ENCODE data around the gene MAGI1.

Gene MAGI1

DNA sequence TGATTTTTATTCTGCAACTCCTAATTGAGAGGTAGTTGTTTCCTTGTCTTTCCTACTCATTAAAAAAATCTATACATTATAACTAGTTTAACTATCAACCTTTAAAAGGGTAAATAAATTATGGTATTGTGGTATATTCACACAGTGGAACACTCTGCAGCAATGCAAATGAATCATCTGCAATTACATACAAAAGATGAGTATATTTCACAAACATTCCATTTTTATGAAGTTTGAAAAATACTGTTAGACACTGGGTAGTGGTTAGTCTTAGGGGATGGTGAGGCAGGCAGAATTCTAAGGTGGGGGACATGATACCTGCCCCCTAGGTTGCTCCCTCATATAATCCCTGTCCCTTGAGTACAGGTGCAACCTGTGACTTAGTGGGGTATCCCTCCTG is 44.0 kb upstream of the MAGI1 start:
- H3F3A ChIP-seq (ENCODE audit: insufficient read depth), result no peaks in the 10 kb centered on the region
- H3K27me3 ChIP-seq (ENCODE audit: low read length), result no peaks in the 10 kb centered on the region
- H3K79me2 ChIP-seq (ENCODE audit: insufficient read depth, low read length), result no peaks in the 10 kb centered on the region
- H2AFZ ChIP-seq (ENCODE audit: low read depth, low read length, severe bottlenecking), result no peak overlapping the region
- no peaks in the 10 kb centered on the region for H3K9me3 ChIP-seq (ENCODE audit: insufficient read depth, low read length)
- no peak overlapping the region for H3K4me2 ChIP-seq (ENCODE audit: low read depth, low read length, poor library complexity, severe bottlenecking)
- no peak overlapping the region for H3K27ac ChIP-seq (ENCODE audit: low read depth, low read length)
- no peaks in the 10 kb centered on the region for H4K20me1 ChIP-seq (ENCODE audit: low read depth, low read length)
- no peak for TF ChIP-seq EZH2phosphoT487 (conservative IDR thresholded peaks at IDR 0.05; ENCODE audit: low read length)
- TF ChIP-seq, protein P1, sequence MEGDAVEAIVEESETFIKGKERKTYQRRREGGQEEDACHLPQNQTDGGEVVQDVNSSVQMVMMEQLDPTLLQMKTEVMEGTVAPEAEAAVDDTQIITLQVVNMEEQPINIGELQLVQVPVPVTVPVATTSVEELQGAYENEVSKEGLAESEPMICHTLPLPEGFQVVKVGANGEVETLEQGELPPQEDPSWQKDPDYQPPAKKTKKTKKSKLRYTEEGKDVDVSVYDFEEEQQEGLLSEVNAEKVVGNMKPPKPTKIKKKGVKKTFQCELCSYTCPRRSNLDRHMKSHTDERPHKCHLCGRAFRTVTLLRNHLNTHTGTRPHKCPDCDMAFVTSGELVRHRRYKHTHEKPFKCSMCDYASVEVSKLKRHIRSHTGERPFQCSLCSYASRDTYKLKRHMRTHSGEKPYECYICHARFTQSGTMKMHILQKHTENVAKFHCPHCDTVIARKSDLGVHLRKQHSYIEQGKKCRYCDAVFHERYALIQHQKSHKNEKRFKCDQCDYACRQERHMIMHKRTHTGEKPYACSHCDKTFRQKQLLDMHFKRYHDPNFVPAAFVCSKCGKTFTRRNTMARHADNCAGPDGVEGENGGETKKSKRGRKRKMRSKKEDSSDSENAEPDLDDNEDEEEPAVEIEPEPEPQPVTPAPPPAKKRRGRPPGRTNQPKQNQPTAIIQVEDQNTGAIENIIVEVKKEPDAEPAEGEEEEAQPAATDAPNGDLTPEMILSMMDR (IDR thresholded peaks at IDR 0.05; ENCODE audit: insufficient read depth, low read length, poor library complexity, severe bottlenecking), result no peak
- H3K36me3 ChIP-seq (ENCODE audit: low read length), result no peaks in the 10 kb centered on the region
- no peak overlapping the region for H3K9ac ChIP-seq (ENCODE audit: low read length)
- H3K4me3 ChIP-seq (ENCODE audit: insufficient read depth, low read length, poor library complexity, severe bottlenecking), result no peak overlapping the region
- H3K9me2 ChIP-seq (replicated peaks; ENCODE audit: insufficient read depth, low read length), result no peaks in the 10 kb centered on the region

DNA sequence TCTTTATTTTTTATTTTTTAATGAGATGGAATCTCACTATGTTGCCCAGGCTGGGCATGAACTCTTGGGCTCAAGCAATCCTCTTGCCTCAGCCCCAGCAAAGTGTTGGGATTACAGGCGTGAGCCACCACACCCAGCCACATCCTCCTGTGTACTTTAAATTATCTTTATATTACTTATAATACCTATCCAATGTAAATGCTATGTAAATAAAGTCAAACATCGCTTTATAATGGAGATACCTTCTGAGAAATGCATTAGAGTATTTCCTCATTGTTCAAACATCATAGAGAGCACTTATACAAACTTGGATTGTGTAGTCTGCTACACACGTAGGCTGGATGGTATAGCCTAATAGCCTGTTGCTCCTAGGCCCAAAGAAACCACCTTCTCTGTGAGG is 41.4 kb upstream of the MAGI1 start:
- H3K9me2 ChIP-seq (replicated peaks; ENCODE audit: insufficient read depth, low read length), result no peaks in the 10 kb centered on the region
- no peak overlapping the region for H3K4me2 ChIP-seq (ENCODE audit: low read depth, low read length, poor library complexity, severe bottlenecking)
- H3K27me3 ChIP-seq (ENCODE audit: low read length), result no peaks in the 10 kb centered on the region
- TF ChIP-seq, protein P1 (IDR thresholded peaks at IDR 0.05; ENCODE audit: insufficient read depth, low read length, poor library complexity, severe bottlenecking), result no peak
- TF ChIP-seq EZH2phosphoT487 (conservative IDR thresholded peaks at IDR 0.05; ENCODE audit: low read length), result no peak
- H4K20me1 ChIP-seq (ENCODE audit: low read depth, low read length), result no peaks in the 10 kb centered on the region
- H3K9me3 ChIP-seq (ENCODE audit: insufficient read depth, low read length), result no peaks in the 10 kb centered on the region
- H3K27ac ChIP-seq (ENCODE audit: low read depth, low read length), result no peak overlapping the region
- H2AFZ ChIP-seq (ENCODE audit: low read depth, low read length, severe bottlenecking), result no peak overlapping the region
- no peaks in the 10 kb centered on the region for H3K79me2 ChIP-seq (ENCODE audit: insufficient read depth, low read length)
- no peak overlapping the region for H3K4me3 ChIP-seq (ENCODE audit: insufficient read depth, low read length, poor library complexity, severe bottlenecking)
- no peaks in the 10 kb centered on the region for H3K36me3 ChIP-seq (ENCODE audit: low read length)
- no peaks in the 10 kb centered on the region for H3F3A ChIP-seq (ENCODE audit: insufficient read depth)
- no peak overlapping the region for H3K9ac ChIP-seq (ENCODE audit: low read length)

DNA sequence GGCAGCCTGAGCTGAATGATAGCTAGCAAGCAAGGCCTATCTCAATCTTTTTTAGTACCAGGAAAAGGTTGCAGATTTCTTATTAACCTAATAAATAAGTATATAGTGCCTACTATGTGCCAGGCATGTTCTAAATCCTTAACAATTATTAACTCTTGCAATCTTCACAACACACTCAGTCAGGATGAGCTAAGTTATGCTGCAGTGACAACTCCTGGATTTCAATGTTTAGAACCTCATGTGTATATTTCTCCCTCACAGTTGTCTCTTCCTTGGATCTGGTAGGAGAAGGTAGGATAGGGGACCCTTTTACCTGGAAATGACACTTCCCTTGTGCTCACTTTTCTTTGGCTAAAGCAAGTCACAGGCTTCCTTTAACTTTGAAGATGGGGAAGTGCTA is 39.3 kb upstream of the MAGI1 start:
- no peak overlapping the region for H3K27ac ChIP-seq (ENCODE audit: low read depth, low read length)
- no peak overlapping the region for H3K4me3 ChIP-seq (ENCODE audit: insufficient read depth, low read length, poor library complexity, severe bottlenecking)
- H3K9me3 ChIP-seq (ENCODE audit: insufficient read depth, low read length), result no peaks in the 10 kb centered on the region
- no peaks in the 10 kb centered on the region for H3K9me2 ChIP-seq (replicated peaks; ENCODE audit: insufficient read depth, low read length)
- H3K4me2 ChIP-seq (ENCODE audit: low read depth, low read length, poor library complexity, severe bottlenecking), result no peak overlapping the region
- no peaks in the 10 kb centered on the region for H3K79me2 ChIP-seq (ENCODE audit: insufficient read depth, low read length)
- no peak for TF ChIP-seq EZH2phosphoT487 (conservative IDR thresholded peaks at IDR 0.05; ENCODE audit: low read length)
- TF ChIP-seq, protein P1 (IDR thresholded peaks at IDR 0.05; ENCODE audit: insufficient read depth, low read length, poor library complexity, severe bottlenecking), result no peak
- H3K9ac ChIP-seq (ENCODE audit: low read length), result no peak overlapping the region
- no peaks in the 10 kb centered on the region for H4K20me1 ChIP-seq (ENCODE audit: low read depth, low read length)
- no peak overlapping the region for H2AFZ ChIP-seq (ENCODE audit: low read depth, low read length, severe bottlenecking)
- H3K27me3 ChIP-seq (ENCODE audit: low read length), result no peaks in the 10 kb centered on the region
- H3K36me3 ChIP-seq (ENCODE audit: low read length), result no peaks in the 10 kb centered on the region
- no peaks in the 10 kb centered on the region for H3F3A ChIP-seq (ENCODE audit: insufficient read depth)
